CD14-positive monocyte (primary cell): ENCODE data around the gene TRAPPC5. TPM values are rescaled to one million over a fixed set of nuclear protein-coding genes. Genes with fewer than 3 reads are reported as not detected.

ENCODE experiments used
- DNase-seq, 3 donors: peaks; one replicate each; pipeline ENCODE4 v3.0.0-alpha.2; 2011 to 2022
- H2AFZ ChIP-seq: 2 replicates; pipeline ENCODE4 v1.6.0; 2012; ENCODE audit warnings: mild to moderate bottlenecking, low read depth, low read length, inconsistent platforms; ENCODE audit not compliant: insufficient read depth, poor library complexity, severe bottlenecking
- H3K27ac ChIP-seq, 2 donors: 1 replicate in 1 of 2; 2 replicates in 1 of 2; pipeline ENCODE4 v1.5.1; 2012 to 2013; ENCODE audit warnings: low read length in 2 of 2, control low read depth in 1 of 2, inconsistent platforms in 1 of 2, low read depth in 1 of 2, mild to moderate bottlenecking in 1 of 2
- H3K27me3 ChIP-seq, 2 donors: one replicate each; pipeline versions ENCODE4 v1.6.0 to v1.6.1; 2011 to 2013; ENCODE audit warnings: low read length in 2 of 2; ENCODE audit not compliant: control insufficient read depth in 2 of 2, insufficient read depth in 2 of 2
- H3K36me3 ChIP-seq, 2 donors: replicated peaks in 1 of 2; 1 replicate in 1 of 2; 2 replicates in 1 of 2; pipeline versions ENCODE4 v1.5.1 to v1.6.1; 2012 to 2013; ENCODE audit warnings: low read length in 2 of 2, control low read depth in 1 of 2, inconsistent platforms in 1 of 2, mild to moderate bottlenecking in 1 of 2; ENCODE audit not compliant: insufficient read depth in 2 of 2, control insufficient read depth in 1 of 2
- H3K4me1 ChIP-seq, 2 donors: 1 replicate in 1 of 2; 2 replicates in 1 of 2; pipeline versions ENCODE4 v1.5.1 to v1.6.1; 2012 to 2013; ENCODE audit warnings: low read length in 2 of 2, control low read depth in 1 of 2, inconsistent platforms in 1 of 2, mild to moderate bottlenecking in 1 of 2, moderate library complexity in 1 of 2; ENCODE audit not compliant: insufficient read depth in 2 of 2, control insufficient read depth in 1 of 2
- H3K4me2 ChIP-seq: replicated peaks from 2 replicates; pipeline ENCODE3; 2012; ENCODE audit warnings: low read length, moderate library complexity, mild to moderate bottlenecking; ENCODE audit not compliant: poor library complexity, severe bottlenecking; ENCODE audit errors: extremely low read depth
- H3K4me3 ChIP-seq, 3 experiments: fragments of 200-600 bp in 1 of 3; sonication (generic) in 1 of 3; replicated peaks in 1 of 3; 1 replicate in 2 of 3; 2 replicates in 1 of 3; pipeline ENCODE4 v1.5.1; 2011 to 2013; ENCODE audit warnings: low read length in 3 of 3, mild to moderate bottlenecking in 3 of 3, control low read depth in 2 of 3, low read depth in 2 of 3, inconsistent platforms in 1 of 3, moderate library complexity in 1 of 3
- H3K79me2 ChIP-seq: 2 replicates; pipeline ENCODE4 v1.6.0; 2012; ENCODE audit warnings: mild to moderate bottlenecking, control low read depth, inconsistent platforms, low read length, moderate library complexity; ENCODE audit not compliant: insufficient read depth
- H3K9ac ChIP-seq: 2 replicates; pipeline ENCODE4 v1.6.0; 2017; ENCODE audit warnings: low read length, mild to moderate bottlenecking; ENCODE audit not compliant: insufficient read depth, poor library complexity, severe bottlenecking
- H3K9me3 ChIP-seq, 2 donors: replicated peaks in 1 of 2; 1 replicate in 1 of 2; 2 replicates in 1 of 2; pipeline versions ENCODE4 v1.5.1 to v1.6.1; 2012 to 2013; ENCODE audit warnings: low read length in 2 of 2, control low read depth in 1 of 2; ENCODE audit not compliant: control insufficient read depth in 1 of 2, insufficient read depth in 1 of 2
- H4K20me1 ChIP-seq: 2 replicates; pipeline ENCODE4 v1.6.0; 2012; ENCODE audit warnings: mild to moderate bottlenecking, low read length, control low read depth, moderate library complexity; ENCODE audit not compliant: insufficient read depth
- H3K27ac Mint-ChIP-seq, 7 donors: one replicate each; pipeline ENCODE4 v1.8.0; 2020; ENCODE audit warnings: mild to moderate bottlenecking in 7 of 7, mixed read lengths in 7 of 7, moderate library complexity in 6 of 7, inconsistent platforms in 2 of 7
- H3K27me3 Mint-ChIP-seq, 3 donors: one replicate each; pipeline ENCODE4 v1.8.0; 2021 to 2022; ENCODE audit warnings: low read depth in 3 of 3, mild to moderate bottlenecking in 3 of 3, mixed read lengths in 3 of 3, moderate library complexity in 3 of 3, inconsistent platforms in 1 of 3
- H3K36me3 Mint-ChIP-seq, 2 donors: one replicate each; pipeline ENCODE4 v1.8.0; 2020; ENCODE audit warnings: mixed read lengths in 2 of 2, inconsistent platforms in 1 of 2, mild to moderate bottlenecking in 1 of 2
- H3K4me1 Mint-ChIP-seq: one replicate; pipeline ENCODE4 v1.8.0; 2020; ENCODE audit warnings: mild to moderate bottlenecking, mixed read lengths
- H3K4me3 Mint-ChIP-seq, 2 donors: one replicate each; pipeline ENCODE4 v1.8.0; 2020; ENCODE audit warnings: mild to moderate bottlenecking in 2 of 2, mixed read lengths in 2 of 2, moderate library complexity in 1 of 2
- H3K9me3 Mint-ChIP-seq, 7 donors: one replicate each; pipeline ENCODE4 v1.8.0; 2020 to 2022; ENCODE audit warnings: mixed read lengths in 7 of 7, mild to moderate bottlenecking in 6 of 7, moderate library complexity in 6 of 7, inconsistent platforms in 2 of 7
- CTCF ChIP-seq: fragments of 200-600 bp; IDR thresholded peaks from one replicate; pipeline ENCODE4 v1.8.0; 2022; ENCODE audit warnings: antibody characterized with exemption, mild to moderate bottlenecking
- WGBS: methylation state at CpG from one replicate; pipeline ENCODE4 v1.1.5; 2013; ENCODE audit warnings: missing lambda C conversion rate; ENCODE audit not compliant: insufficient coverage; 5-methylcytosine and 5-hydroxymethylcytosine counted together
- intact Hi-C, 2 donors: fragments of 100-400 bp; cut with micrococcal nuclease; formaldehyde crosslinking; loops; one replicate each; pipeline versions ENCODE4 v1.15.0 to v1.15.1; 2023
- polyA plus RNA-seq, 3 donors: library from polyadenylated mRNA; depleted of rRNA in 1 of 3; unstranded in 2 of 3; stranded (reverse) in 1 of 3; fragments of 300-500 nt in 2 of 3; fragments of >200 nt in 1 of 3; fragmentation: Illumina TruSeq in 2 of 3; gene quantifications; 1 replicate in 2 of 3; 2 replicates in 1 of 3; pipeline ENCODE4 v1.2.3, GENCODE V29; 2012 to 2021

Gene TRAPPC5
- polyA plus RNA-seq, 3 donors: 126 to 449 (median 414) TPM

- no peak overlapping the region for H3K4me3 Mint-ChIP-seq
- DNase-seq: no peak
- intact Hi-C loops: loop anchor here in 1 of 2 donors (5.0 kb wide), 1 partner anchor 40 kb away; no protein-coding TSS in a partner anchor
- no peaks in the 10 kb centered on the region for H3K27me3 ChIP-seq
- 96% methylated on average over 9 of the region's 11 CpGs for WGBS
- no peak overlapping the region for H3K9ac ChIP-seq
- H3K4me2 ChIP-seq: no peak overlapping the region
- no peaks in the 10 kb centered on the region for H3K36me3 ChIP-seq
- H3K4me1 Mint-ChIP-seq: peaks cover 57% of the 10 kb centered on the region
- no peaks in the 10 kb centered on the region for H3K79me2 ChIP-seq
- peaks cover 51 to 56% of the 10 kb centered on the region in 2 donors for H3K4me1 ChIP-seq
- H3K9me3 Mint-ChIP-seq: peaks cover 0 to 3% (median 0%) of the 10 kb centered on the region in 7 donors
- H2AFZ ChIP-seq: no peak overlapping the region
- TF ChIP-seq CTCF: no peak
- no peaks in the 10 kb centered on the region for H3K9me3 ChIP-seq
- no peaks in the 10 kb centered on the region for H4K20me1 ChIP-seq
- peaks cover 0 to 11% (median 2%) of the 10 kb centered on the region in 3 donors for H3K27me3 Mint-ChIP-seq
- H3K27ac Mint-ChIP-seq: no peak overlapping the region
- H3K36me3 Mint-ChIP-seq: peaks cover 0 to 2% of the 10 kb centered on the region in 2 donors
- H3K4me3 ChIP-seq: no peak overlapping the region
- H3K27ac ChIP-seq: no peak overlapping the region
Observed at GRCh38 chr19:7737215-7737614, 56.6 kb downstream of the TRAPPC5 start.

Other genes with a start within 250 kb of the TRAPPC5 start
- 1 to 10 TPM in 2 of 3 donors, under 1 TPM in 1; 0.77 to 3.0 (median 1.4) TPM for gene PEX11G, start 191.8 kb upstream of the TRAPPC5 start, polyA plus RNA-seq
- gene ZNF358, start 164.7 kb upstream of the TRAPPC5 start, polyA plus RNA-seq: 1 to 10 TPM in 2 of 3 donors, under 1 TPM in 1; 0.41 to 8.6 (median 1.0) TPM
- gene MCOLN1, start 158.2 kb upstream of the TRAPPC5 start, polyA plus RNA-seq: 100 to 1,000 TPM in 1 of 3 donors, 10 to 100 TPM in 2; 32.8 to 133 (median 34.3) TPM
- 100 to 1,000 TPM in 1 of 3 donors, 10 to 100 TPM in 2; 11.2 to 178 (median 14.4) TPM for gene PNPLA6, start 145.1 kb upstream of the TRAPPC5 start, polyA plus RNA-seq
- gene CAMSAP3, start 85.0 kb upstream of the TRAPPC5 start, polyA plus RNA-seq: under 1 TPM in 1 of 3 donors, not detected in 2; 0.05 TPM
- gene XAB2, start 51.3 kb upstream of the TRAPPC5 start, polyA plus RNA-seq: 10 to 100 TPM in 1 of 3 donors, 1 to 10 TPM in 2; 4.6 to 55.7 (median 8.8) TPM
- gene PET100, start 51.0 kb upstream of the TRAPPC5 start, polyA plus RNA-seq: 100 to 1,000 TPM in 2 of 3 donors, 10 to 100 TPM in 1; 64.6 to 386 (median 300) TPM
- 1 to 10 TPM in 1 of 3 donors, not detected in 2; 1.8 TPM for gene PCP2, start 47.1 kb upstream of the TRAPPC5 start, polyA plus RNA-seq
- 100 to 1,000 TPM; 249 to 846 (median 327) TPM for gene STXBP2, start 43.7 kb upstream of the TRAPPC5 start, polyA plus RNA-seq
- 100 to 1,000 TPM in 1 of 3 donors, 10 to 100 TPM in 2; 42.1 to 119 (median 60.0) TPM for gene RETN, start 11.8 kb upstream of the TRAPPC5 start, polyA plus RNA-seq
- gene MCEMP1, start 3.7 kb upstream of the TRAPPC5 start, polyA plus RNA-seq: 100 to 1,000 TPM in 2 of 3 donors, 10 to 100 TPM in 1; 79.4 to 122 (median 104) TPM
- gene FCER2, start 21.3 kb downstream of the TRAPPC5 start, polyA plus RNA-seq: 1 to 10 TPM; 1.1 to 4.1 (median 2.1) TPM
- gene CLEC4G, start 51.3 kb downstream of the TRAPPC5 start, polyA plus RNA-seq: 1 to 10 TPM; 4.7 to 7.9 (median 7.1) TPM
- 1 to 10 TPM; 1.1 to 2.1 (median 1.8) TPM for gene CD209, start 66.7 kb downstream of the TRAPPC5 start, polyA plus RNA-seq
- gene CLEC4M, start 82.4 kb downstream of the TRAPPC5 start, polyA plus RNA-seq: not detected
- 1 to 10 TPM in 2 of 3 donors, under 1 TPM in 1; 0.76 to 5.7 (median 1.3) TPM for gene EVI5L, start 149.4 kb downstream of the TRAPPC5 start, polyA plus RNA-seq
- not detected for gene PRR36, start 193.6 kb downstream of the TRAPPC5 start, polyA plus RNA-seq
- not detected for gene LRRC8E, start 207.7 kb downstream of the TRAPPC5 start, polyA plus RNA-seq
- 10 to 100 TPM in 1 of 3 donors, 1 to 10 TPM in 1, under 1 TPM in 1; 0.92 to 39.5 (median 1.5) TPM for gene MAP2K7, start 223.0 kb downstream of the TRAPPC5 start, polyA plus RNA-seq
- not detected for gene TGFBR3L, start 234.0 kb downstream of the TRAPPC5 start, polyA plus RNA-seq
- gene SNAPC2, start 239.5 kb downstream of the TRAPPC5 start, polyA plus RNA-seq: 10 to 100 TPM; 15.7 to 27.5 (median 18.3) TPM
- gene CTXN1, start 245.3 kb downstream of the TRAPPC5 start, polyA plus RNA-seq: not detected